Hepatocyte (in vitro differentiated cells): ENCODE data around the gene SH3RF3. TPM values are rescaled to one million over a fixed set of nuclear protein-coding genes. Genes with fewer than 3 reads are reported as not detected.

ENCODE experiments used
- DNase-seq: peaks from one replicate; pipeline ENCODE4 v3.0.0-alpha.2; 2016; ENCODE audit warnings: low spot score
- H2AFZ ChIP-seq: fragments of 200-600 bp; sonication (generic); 2 replicates; pipeline ENCODE4 v1.6.0; 2016; ENCODE audit warnings: antibody characterized with exemption, mild to moderate bottlenecking
- H3K27ac ChIP-seq: fragments of 200-600 bp; sonication (generic); 2 replicates; pipeline ENCODE4 v1.5.1; 2016; ENCODE audit warnings: mild to moderate bottlenecking
- H3K27me3 ChIP-seq: fragments of 200-600 bp; sonication (generic); 2 replicates; pipeline ENCODE4 v1.6.1; 2016
- H3K36me3 ChIP-seq: fragments of 200-600 bp; sonication (generic); replicated peaks from 2 replicates; pipeline ENCODE4 v1.5.1; 2016; ENCODE audit warnings: low read depth; ENCODE audit not compliant: insufficient read depth
- H3K4me1 ChIP-seq: fragments of 200-600 bp; sonication (generic); 2 replicates; pipeline ENCODE4 v1.5.1; 2016; ENCODE audit warnings: mild to moderate bottlenecking, moderate library complexity; ENCODE audit not compliant: insufficient read depth
- H3K4me2 ChIP-seq: fragments of 200-600 bp; sonication (generic); 2 replicates; pipeline ENCODE4 v1.6.0; 2016
- H3K4me3 ChIP-seq: fragments of 200-600 bp; sonication (generic); 2 replicates; pipeline ENCODE4 v1.5.1; 2016; ENCODE audit warnings: mild to moderate bottlenecking
- H3K79me2 ChIP-seq: fragments of 200-600 bp; sonication (generic); 2 replicates; pipeline ENCODE4 v1.6.0; 2017; ENCODE audit warnings: mild to moderate bottlenecking
- H3K9me2 ChIP-seq: fragments of 200-600 bp; sonication (generic); replicated peaks from 2 replicates; pipeline ENCODE4 v1.6.0; 2017; ENCODE audit warnings: mild to moderate bottlenecking; ENCODE audit not compliant: insufficient read depth
- H3K9me3 ChIP-seq: fragments of 200-600 bp; sonication (generic); 2 replicates; pipeline ENCODE4 v1.5.1; 2016; ENCODE audit warnings: low read depth, mild to moderate bottlenecking
- H4K20me1 ChIP-seq: fragments of 200-600 bp; sonication (generic); 2 replicates; pipeline ENCODE4 v1.6.0; 2016; ENCODE audit warnings: mild to moderate bottlenecking; ENCODE audit not compliant: insufficient read depth, poor library complexity, severe bottlenecking
- EZH2 ChIP-seq: fragments of 200-600 bp; sonication (generic); IDR thresholded peaks from 2 replicates; pipeline ENCODE4 v1.6.1; 2016; ENCODE audit warnings: antibody characterized with exemption, mild to moderate bottlenecking, borderline replicate concordance
- EZH2phosphoT487 ChIP-seq: fragments of 200-600 bp; sonication (generic); IDR thresholded peaks from one replicate; pipeline ENCODE4 v1.6.1; 2018; ENCODE audit warnings: antibody characterized with exemption, mild to moderate bottlenecking, low read depth, moderate library complexity; ENCODE audit not compliant: unreplicated experiment, severe bottlenecking
- WGBS: methylation state at CpG from one replicate; pipeline ENCODE4 v1.1.6; 2016; ENCODE audit warnings: low lambda C conversion rate; ENCODE audit errors: missing lambda C conversion rate; 5-methylcytosine and 5-hydroxymethylcytosine counted together
- polyA plus RNA-seq: library from polyadenylated mRNA; unstranded; fragments of >200 nt; fragmentation: Nextera tagmentation; extraction: Ambion mirVana; gene quantifications from 2 replicates; pipeline ENCODE4 v1.2.1, GENCODE V29; 2016
- total RNA-seq: library from RNA; depleted of rRNA; stranded (reverse); fragments of >200 nt; gene quantifications from 2 replicates; pipeline ENCODE4 v1.2.3, GENCODE V29; 2014
- TF ChIP-seq, protein P1 (sequence below): fragments of 200-600 bp; sonication (generic); IDR thresholded peaks from 2 replicates; pipeline ENCODE4 v1.5.1; 2016; ENCODE audit warnings: antibody characterized with exemption, mild to moderate bottlenecking; ENCODE audit not compliant: poor library complexity

The SH3RF3 gene
- total and polyA plus RNA-seq, 2 experiments from 2014 or later, result 1.9 to 2.1 TPM

DNA sequence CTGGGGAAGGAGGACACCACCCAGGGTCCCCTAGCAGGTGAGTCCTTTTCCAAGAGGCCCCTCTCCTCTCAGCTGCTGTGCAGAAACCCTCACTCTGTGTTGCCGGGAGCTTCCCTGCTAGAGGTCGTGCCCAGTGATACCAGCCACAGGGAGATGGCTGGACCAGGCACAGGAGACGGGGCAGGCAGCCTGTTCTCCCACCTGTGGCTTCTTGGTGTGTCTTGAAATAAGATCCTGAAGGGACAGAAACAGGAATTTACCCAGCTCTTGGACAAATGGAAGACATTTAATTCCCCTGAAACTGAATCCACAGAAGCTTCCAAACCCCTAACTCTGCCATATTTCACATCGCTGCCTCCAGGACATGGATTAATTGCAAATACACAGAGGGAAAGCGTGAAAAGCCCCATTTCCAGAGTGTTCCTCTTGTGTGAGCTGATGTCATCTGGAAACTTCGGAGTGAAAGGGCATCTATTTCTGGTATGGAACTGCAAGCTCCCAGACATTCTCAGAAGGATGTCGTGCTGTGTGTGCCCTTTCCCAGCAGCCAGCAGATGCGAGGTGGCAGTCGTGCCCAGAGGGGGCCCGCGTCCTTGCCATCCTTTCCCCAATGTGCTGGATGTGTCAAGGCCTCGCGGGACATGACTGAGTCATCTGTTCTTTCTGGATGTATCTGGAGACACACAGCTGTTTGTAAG lies 307.0 kb downstream of the SH3RF3 start:
- 92% methylated on average over 13 of the region's 13 CpGs for WGBS
- Histone ChIP-seq H3K9me3 (peaks cover under 1% of the 10 kb centered on the region), H4K20me1 (no peaks in the 10 kb centered on the region), H3K79me2 (no peaks in the 10 kb centered on the region), H3K9me2 (no peaks in the 10 kb centered on the region), H3K27ac (no peak overlapping the region), H2AFZ (no peak overlapping the region), H3K4me1 (no peaks in the 10 kb centered on the region), H3K27me3 (no peaks in the 10 kb centered on the region), H3K4me3 (no peak overlapping the region), H3K4me2 (no peak overlapping the region), H3K36me3 (no peaks in the 10 kb centered on the region)
- no peak for DNase-seq
- TF ChIP-seq EZH2phosphoT487 (no peak), EZH2 (no peak)
- TF ChIP-seq, protein P1, sequence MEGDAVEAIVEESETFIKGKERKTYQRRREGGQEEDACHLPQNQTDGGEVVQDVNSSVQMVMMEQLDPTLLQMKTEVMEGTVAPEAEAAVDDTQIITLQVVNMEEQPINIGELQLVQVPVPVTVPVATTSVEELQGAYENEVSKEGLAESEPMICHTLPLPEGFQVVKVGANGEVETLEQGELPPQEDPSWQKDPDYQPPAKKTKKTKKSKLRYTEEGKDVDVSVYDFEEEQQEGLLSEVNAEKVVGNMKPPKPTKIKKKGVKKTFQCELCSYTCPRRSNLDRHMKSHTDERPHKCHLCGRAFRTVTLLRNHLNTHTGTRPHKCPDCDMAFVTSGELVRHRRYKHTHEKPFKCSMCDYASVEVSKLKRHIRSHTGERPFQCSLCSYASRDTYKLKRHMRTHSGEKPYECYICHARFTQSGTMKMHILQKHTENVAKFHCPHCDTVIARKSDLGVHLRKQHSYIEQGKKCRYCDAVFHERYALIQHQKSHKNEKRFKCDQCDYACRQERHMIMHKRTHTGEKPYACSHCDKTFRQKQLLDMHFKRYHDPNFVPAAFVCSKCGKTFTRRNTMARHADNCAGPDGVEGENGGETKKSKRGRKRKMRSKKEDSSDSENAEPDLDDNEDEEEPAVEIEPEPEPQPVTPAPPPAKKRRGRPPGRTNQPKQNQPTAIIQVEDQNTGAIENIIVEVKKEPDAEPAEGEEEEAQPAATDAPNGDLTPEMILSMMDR, result no peak

DNA sequence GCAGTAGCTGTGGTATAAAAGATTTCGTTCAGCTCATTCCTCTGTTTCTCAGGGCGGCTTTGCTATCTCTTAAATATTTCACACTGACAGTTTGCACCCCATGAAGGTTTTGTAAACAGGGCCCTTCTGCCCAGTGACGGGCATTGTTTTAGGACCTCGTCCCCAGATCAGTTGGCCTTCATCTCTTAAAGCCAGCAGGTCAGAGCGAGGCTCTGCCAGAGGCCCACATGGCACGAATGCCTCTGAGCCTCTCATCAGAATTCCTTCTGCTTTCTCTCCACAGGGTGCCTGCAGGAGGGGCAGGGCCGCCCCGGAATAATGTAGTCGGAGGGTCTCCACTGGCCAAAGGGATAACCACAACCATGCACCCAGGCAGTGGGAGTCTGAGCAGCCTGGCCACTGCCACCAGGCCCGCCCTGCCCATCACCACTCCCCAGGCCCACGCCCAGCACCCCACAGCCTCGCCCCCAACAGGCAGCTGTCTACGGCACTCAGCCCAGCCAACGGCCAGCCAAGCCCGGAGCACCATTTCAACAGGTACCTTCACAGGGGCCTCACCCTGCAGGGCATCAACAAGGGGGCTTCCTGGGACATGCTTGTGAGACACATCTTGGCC lies 307.7 kb downstream of the SH3RF3 start:
- H3K4me3 ChIP-seq, result no peak overlapping the region
- no peak for DNase-seq
- WGBS, result 85% methylated on average over 15 of the region's 15 CpGs
- TF ChIP-seq EZH2phosphoT487, result no peak
- TF ChIP-seq, protein P1, result no peak
- TF ChIP-seq EZH2, result no peak
- H3K9me2 ChIP-seq, result no peaks in the 10 kb centered on the region
- H3K36me3 ChIP-seq, result no peaks in the 10 kb centered on the region
- H3K9me3 ChIP-seq, result peaks cover 7% of the 10 kb centered on the region
- no peaks in the 10 kb centered on the region for H3K27me3 ChIP-seq
- H3K4me1 ChIP-seq, result no peaks in the 10 kb centered on the region
- H3K27ac ChIP-seq, result no peak overlapping the region
- H2AFZ ChIP-seq, result no peak overlapping the region
- H4K20me1 ChIP-seq, result no peaks in the 10 kb centered on the region
- H3K79me2 ChIP-seq, result no peaks in the 10 kb centered on the region
- no peak overlapping the region for H3K4me2 ChIP-seq

DNA sequence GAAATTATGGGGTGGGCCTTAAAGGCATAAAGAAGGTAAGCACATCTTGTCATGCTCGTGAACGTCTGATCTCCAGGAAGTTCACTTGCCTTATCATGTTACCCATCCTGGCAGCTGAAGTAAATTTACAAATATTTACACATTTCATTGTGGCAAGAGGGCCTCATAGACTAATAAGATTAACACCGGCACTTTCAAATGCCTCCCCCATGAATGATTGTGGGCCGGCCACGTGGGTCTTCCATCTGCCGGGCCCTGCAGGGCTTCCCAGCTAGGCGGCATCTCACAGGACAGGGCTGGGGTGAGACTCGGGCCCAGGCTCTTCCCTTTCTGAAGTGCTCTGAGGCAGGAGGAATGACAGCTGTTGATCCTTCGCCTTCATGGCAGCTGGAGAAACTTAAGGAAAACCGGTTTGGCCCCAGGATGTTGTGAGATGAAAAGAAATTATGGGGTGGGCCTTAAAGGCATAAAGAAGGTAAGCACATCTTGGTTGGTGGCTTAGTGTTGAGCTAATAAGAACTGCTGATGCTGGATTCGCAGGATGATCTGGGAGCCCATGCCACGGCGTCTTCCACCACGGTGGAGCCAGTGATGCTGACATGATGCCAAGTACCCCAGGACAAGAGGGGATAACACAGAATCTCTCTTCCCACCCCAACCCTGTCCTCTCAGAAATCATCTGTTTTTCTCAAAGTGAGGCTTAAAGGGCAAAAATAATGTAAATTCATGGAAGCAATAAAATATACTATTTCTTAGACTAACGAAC lies 308.5 kb downstream of the SH3RF3 start:
- Histone ChIP-seq H3K4me2 (no peak overlapping the region), H3K36me3 (no peaks in the 10 kb centered on the region), H3K79me2 (no peaks in the 10 kb centered on the region), H3K27me3 (no peaks in the 10 kb centered on the region), H4K20me1 (no peaks in the 10 kb centered on the region), H3K9me3 (peaks cover 8% of the 10 kb centered on the region), H3K9me2 (no peaks in the 10 kb centered on the region), H2AFZ (no peak overlapping the region), H3K27ac (no peak overlapping the region), H3K4me1 (no peaks in the 10 kb centered on the region), H3K4me3 (no peak overlapping the region)
- TF ChIP-seq EZH2, result no peak
- WGBS, result 64% methylated on average over 15 of the region's 15 CpGs
- no peak for DNase-seq

DNA sequence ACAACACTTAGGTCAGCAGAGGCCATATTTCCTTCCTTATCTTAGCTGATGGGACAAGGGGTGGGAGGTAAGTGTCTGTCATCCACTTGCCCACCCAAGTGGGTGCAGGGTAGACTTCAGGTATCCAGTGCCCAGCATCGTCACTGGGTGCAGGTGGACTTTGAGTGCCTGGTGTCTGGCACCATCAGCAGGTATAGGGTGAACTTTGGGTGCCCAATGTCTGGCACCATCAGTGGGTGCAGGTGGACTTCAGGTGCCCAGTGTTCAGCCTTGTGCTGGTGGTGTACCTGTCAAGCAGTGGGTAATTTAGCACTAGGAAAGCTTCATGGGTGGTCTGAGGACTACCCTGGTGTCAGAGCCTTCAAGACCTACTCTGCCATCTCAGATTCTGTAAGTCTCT lies 309.1 kb downstream of the SH3RF3 start:
- no peak overlapping the region for H3K4me2 ChIP-seq
- no peaks in the 10 kb centered on the region for H3K79me2 ChIP-seq
- H3K27ac ChIP-seq, result no peak overlapping the region
- no peaks in the 10 kb centered on the region for H3K4me1 ChIP-seq
- no peak overlapping the region for H3K4me3 ChIP-seq
- DNase-seq, result no peak
- TF ChIP-seq EZH2 (no peak), EZH2phosphoT487 (no peak)
- TF ChIP-seq, protein P1, result no peak
- no peaks in the 10 kb centered on the region for H3K27me3 ChIP-seq
- 94% methylated on average over 1 of the region's 1 CpG for whole genome bisulfite sequencing
- H3K36me3 ChIP-seq, result no peaks in the 10 kb centered on the region
- no peaks in the 10 kb centered on the region for H3K9me2 ChIP-seq
- H4K20me1 ChIP-seq, result no peaks in the 10 kb centered on the region
- no peak overlapping the region for H2AFZ ChIP-seq
- H3K9me3 ChIP-seq, result peaks cover 8% of the 10 kb centered on the region
